KOPT-K1 (cell line): ENCODE measurements around the gene ACYP1.

Experiments
- H3K27ac ChIP-seq: fragments of 200-600 bp; sonication (generic); 2 replicates; pipeline ENCODE4 v1.5.1; 2016; ENCODE audit warnings: antibody characterized with exemption, mild to moderate bottlenecking, low read depth, low read length; ENCODE audit not compliant: poor library complexity, severe bottlenecking
- H3K36me3 ChIP-seq: fragments of 200-600 bp; sonication (generic); 2 replicates; pipeline ENCODE4 v1.5.1; 2017; ENCODE audit warnings: antibody characterized with exemption, mild to moderate bottlenecking, low read length, moderate library complexity; ENCODE audit not compliant: insufficient read depth
- H3K9me3 ChIP-seq: fragments of 200-600 bp; sonication (generic); 2 replicates; pipeline ENCODE4 v1.5.1; 2017; ENCODE audit warnings: antibody characterized with exemption, low read length, mild to moderate bottlenecking; ENCODE audit not compliant: insufficient read depth, poor library complexity, severe bottlenecking

The ACYP1 gene

GRCh38 chr14:75040507-75040906 is 23.3 kb downstream of the ACYP1 start:
- Histone ChIP-seq H3K36me3 (peaks cover 81% of the 10 kb centered on the region), H3K27ac (no peak overlapping the region), H3K9me3 (no peaks in the 10 kb centered on the region)

DNA sequence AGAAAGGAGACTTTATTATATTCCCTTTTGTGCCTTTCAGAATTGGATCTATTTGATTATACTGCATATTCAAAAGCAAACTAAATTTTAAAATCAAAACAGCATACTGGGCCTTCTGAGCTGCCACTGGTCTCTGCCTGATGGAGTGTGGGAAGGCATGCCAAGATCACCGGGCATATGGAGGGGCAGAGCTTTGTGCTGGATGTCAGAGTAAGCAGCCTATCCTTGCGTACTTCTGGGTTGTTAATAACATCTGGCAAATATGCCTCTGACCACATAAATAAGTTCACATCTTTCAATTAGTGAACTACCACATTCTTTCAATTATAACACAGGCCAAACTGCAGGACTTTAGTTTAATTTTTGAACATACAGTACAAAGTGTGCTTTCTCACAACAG is 30.9 kb downstream of the ACYP1 start:
- H3K36me3 ChIP-seq, result peaks cover 87% of the 10 kb centered on the region
- no peaks in the 10 kb centered on the region for H3K9me3 ChIP-seq
- no peak overlapping the region for H3K27ac ChIP-seq

DNA sequence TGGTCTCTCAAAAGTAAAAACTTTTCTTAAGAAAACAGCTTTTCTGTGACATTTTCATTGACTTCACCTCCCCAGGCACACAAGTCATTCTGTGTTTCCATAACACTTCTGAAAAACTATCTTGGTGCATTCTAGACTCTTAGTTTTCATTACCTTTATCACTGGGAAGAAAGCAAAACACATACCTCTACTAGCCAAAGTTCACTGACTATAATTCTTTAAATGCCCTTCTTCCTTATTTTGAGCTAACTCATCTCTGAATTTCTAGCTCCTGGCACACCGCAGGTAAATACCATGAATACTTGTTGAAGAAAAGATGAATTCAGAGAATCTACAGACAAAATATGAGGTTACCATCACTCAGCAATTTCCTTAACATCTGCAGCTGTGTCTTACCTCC is 33.7 kb downstream of the ACYP1 start:
- no peak overlapping the region for H3K27ac ChIP-seq
- no peaks in the 10 kb centered on the region for H3K9me3 ChIP-seq
- peaks cover 79% of the 10 kb centered on the region for H3K36me3 ChIP-seq

GRCh38 chr14:75025876-75026275 is 37.9 kb downstream of the ACYP1 start:
- Histone ChIP-seq H3K27ac (no peak overlapping the region), H3K9me3 (no peaks in the 10 kb centered on the region), H3K36me3 (peaks cover 82% of the 10 kb centered on the region)

DNA sequence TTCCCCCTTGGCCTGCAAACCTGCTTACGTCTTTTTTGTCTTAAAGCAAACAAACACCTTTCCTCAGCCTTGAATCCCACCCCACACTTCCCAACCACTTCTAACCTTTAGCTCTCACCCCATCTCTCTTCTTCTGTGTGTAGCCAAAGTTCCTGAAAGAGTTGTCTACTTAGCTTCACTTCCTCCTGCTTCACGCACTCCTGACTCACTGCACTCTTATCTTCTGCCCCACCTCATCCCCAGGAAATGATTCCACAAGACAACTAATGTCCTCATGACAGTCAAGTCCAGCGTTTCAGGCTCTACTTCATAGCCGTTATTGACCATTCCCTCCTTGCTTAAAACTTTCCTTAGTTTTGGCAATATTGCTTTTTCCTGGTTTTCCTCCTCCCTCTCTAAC is 38.7 kb downstream of the ACYP1 start:
- H3K36me3 ChIP-seq, result peaks cover 80% of the 10 kb centered on the region
- H3K9me3 ChIP-seq, result no peaks in the 10 kb centered on the region
- H3K27ac ChIP-seq, result no peak overlapping the region

DNA sequence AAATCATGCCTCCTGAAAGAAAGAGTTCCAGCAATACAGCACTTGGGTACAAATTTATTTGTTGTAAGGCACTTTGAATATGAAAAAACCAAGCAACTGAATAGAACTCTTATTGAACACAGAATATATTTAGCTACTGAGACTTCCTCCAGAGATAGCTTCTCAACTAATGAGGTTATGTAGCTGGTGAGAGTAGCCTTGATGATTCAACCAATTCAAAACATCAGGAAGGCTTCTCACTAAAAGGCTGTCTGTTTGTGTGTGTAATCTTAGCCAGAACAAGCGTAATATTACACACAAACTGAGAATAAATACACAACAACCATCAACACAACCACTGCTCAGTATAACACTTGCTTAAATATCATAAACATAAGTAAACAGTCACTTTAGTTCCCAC is 40.7 kb downstream of the ACYP1 start:
- H3K27ac ChIP-seq, result no peak overlapping the region
- H3K36me3 ChIP-seq, result peaks cover 81% of the 10 kb centered on the region
- H3K9me3 ChIP-seq, result no peaks in the 10 kb centered on the region

DNA sequence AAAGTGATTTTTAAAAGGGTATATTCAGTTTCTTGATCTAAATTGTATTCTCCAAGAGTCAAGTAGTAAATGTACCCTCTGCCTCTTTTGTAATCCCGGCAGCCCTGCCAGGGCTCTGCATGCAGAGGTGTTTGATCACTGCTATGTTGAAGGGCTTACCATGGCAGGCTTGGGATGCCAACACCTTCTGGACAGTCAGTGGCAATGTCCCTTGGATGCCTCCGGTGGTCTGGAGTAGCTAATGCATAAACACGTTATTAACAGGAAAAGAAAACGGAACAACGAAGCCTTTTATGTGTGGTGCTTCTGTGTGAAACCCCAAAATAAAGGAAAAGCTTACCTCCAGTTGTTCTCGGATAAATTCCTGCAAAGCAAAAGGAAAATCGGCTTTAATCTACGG is 41.2 kb downstream of the ACYP1 start:
- Histone ChIP-seq H3K27ac (no peak overlapping the region), H3K9me3 (no peaks in the 10 kb centered on the region), H3K36me3 (peaks cover 85% of the 10 kb centered on the region)

- H3K27ac ChIP-seq, result no peak overlapping the region
- H3K9me3 ChIP-seq, result no peaks in the 10 kb centered on the region
- H3K36me3 ChIP-seq, result peaks cover 98% of the 10 kb centered on the region
These were observed 45.1 kb downstream of the ACYP1 start for GRCh38 chr14:75018694-75019093.

DNA sequence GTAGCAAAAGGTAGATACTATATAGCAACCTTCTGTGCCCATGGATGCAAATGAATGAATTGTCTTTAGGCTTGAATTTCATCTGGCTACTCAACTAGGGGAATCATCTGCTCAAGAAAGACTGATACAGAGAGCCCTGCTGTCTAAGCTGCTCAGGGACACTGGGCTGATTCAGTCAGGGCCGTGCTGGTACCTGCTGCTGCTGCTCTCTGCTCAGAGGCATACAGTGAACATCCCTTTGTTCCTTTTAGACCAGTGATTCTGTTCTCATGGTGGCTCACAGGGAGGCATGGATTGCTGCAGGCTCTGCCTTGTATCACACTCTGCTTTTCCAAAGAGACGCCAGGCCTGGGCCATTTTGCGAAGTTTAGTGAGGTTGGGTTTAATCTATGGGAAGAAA is 47.0 kb downstream of the ACYP1 start:
- no peaks in the 10 kb centered on the region for H3K9me3 ChIP-seq
- H3K36me3 ChIP-seq, result peaks cover 98% of the 10 kb centered on the region
- no peak overlapping the region for H3K27ac ChIP-seq

DNA sequence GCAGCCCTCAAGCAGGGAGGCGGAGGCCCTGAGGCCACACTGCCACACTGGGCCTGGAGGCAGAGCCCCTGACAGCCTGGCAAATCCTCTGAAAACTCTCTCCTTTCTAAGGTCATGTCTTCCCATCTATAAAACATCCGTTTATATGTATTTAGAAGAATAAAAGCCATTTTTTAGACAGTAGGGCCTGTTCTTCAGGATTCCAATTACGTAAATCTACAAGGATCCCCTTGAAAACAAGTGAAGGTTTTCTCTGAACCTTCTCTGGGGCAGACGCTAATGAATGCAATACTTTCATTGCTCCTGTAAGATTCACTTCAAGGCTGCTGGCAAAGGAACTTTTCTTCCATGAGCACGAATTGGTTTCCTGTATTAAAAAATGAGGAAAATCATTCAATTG is 48.3 kb downstream of the ACYP1 start:
- H3K27ac ChIP-seq, result no peak overlapping the region
- no peaks in the 10 kb centered on the region for H3K9me3 ChIP-seq
- peaks cover 99% of the 10 kb centered on the region for H3K36me3 ChIP-seq

GRCh38 chr14:75013290-75013689 is 50.5 kb downstream of the ACYP1 start:
- peaks cover 100% of the 10 kb centered on the region for H3K36me3 ChIP-seq
- no peak overlapping the region for H3K27ac ChIP-seq
- H3K9me3 ChIP-seq, result no peaks in the 10 kb centered on the region

- Histone ChIP-seq H3K36me3 (peaks cover 100% of the 10 kb centered on the region), H3K27ac (no peak overlapping the region), H3K9me3 (no peaks in the 10 kb centered on the region)
These were observed 52.3 kb downstream of the ACYP1 start for GRCh38 chr14:75011356-75011994.

DNA sequence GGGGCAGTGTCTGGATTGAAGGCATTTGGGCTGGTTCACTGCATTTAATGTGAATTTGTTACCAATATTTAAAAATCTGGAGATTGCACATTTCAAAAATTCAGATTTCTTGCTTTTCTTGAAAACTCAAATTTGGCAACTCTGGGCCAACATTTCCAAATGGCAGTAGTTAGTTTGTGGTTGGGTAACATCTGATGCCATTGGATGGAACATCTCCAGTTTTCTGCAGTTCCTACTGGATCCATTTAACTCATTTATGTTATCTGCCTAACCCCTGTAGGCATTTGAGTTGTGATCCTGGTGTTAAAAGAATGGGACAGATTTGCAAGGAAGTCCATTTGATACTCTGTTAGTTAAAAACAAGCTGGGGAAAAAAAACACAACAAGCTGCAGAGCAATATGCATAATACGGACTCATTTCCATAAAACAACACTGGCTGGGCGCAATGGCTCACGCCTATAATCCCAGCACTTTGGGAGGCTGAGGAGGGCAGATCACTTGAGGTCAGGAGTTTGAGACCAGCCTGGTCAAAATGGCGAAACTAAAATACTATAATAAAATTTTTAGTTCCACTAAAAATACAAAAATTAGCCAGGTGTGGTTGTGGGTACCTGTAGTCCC is 53.2 kb downstream of the ACYP1 start:
- peaks cover 100% of the 10 kb centered on the region for H3K36me3 ChIP-seq
- H3K9me3 ChIP-seq, result no peaks in the 10 kb centered on the region
- no peak overlapping the region for H3K27ac ChIP-seq

- Histone ChIP-seq H3K27ac (no peak overlapping the region), H3K9me3 (no peaks in the 10 kb centered on the region), H3K36me3 (peaks cover 96% of the 10 kb centered on the region)
These were observed 54.6 kb downstream of the ACYP1 start for GRCh38 chr14:75009176-75009575.

DNA sequence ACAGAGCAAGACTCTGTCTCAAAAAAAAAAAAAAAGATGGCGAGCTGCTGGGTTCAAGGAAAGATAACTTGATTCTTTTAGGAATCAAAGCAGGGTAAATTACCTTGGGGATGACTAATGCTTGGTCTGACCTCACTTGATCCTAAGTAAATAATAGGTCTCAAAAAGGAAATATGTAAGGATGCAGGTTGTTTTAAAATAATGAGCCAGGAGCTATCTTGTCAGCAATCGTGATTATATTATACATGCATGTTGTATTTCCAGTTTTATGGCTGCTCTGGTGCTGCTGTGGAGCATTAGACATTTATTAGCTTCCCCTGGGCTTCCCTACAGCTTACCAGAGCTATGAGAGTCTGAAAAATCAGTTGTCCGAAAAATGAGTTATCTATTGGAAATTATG is 58.5 kb downstream of the ACYP1 start:
- peaks cover 8% of the 10 kb centered on the region for H3K9me3 ChIP-seq
- H3K36me3 ChIP-seq, result peaks cover 58% of the 10 kb centered on the region
- no peak overlapping the region for H3K27ac ChIP-seq
